NCI-H69 (cell line): ENCODE data around the gene ADAMTS14.

Experiments used
- DNase-seq: peaks from one replicate; lab custom pipeline; 2025; lab: John Stamatoyannopoulos, UW

Gene ADAMTS14

GRCh38 chr10:70784016-70784415, 111.7 kb downstream of the ADAMTS14 start:
- DNase-seq, result no peak

- DNase-seq, result no peak
These were observed 112.2 kb downstream of the ADAMTS14 start for GRCh38 chr10:70784471-70784870.

- no peak for DNase-seq
These were observed 112.9 kb downstream of the ADAMTS14 start, which contains the start of gene TBATA for GRCh38 chr10:70785190-70785589. Gene TBATA (minus strand): TSS chr10:70785377. CDS start chr10:70783379, 1,998 bp downstream.

DNA sequence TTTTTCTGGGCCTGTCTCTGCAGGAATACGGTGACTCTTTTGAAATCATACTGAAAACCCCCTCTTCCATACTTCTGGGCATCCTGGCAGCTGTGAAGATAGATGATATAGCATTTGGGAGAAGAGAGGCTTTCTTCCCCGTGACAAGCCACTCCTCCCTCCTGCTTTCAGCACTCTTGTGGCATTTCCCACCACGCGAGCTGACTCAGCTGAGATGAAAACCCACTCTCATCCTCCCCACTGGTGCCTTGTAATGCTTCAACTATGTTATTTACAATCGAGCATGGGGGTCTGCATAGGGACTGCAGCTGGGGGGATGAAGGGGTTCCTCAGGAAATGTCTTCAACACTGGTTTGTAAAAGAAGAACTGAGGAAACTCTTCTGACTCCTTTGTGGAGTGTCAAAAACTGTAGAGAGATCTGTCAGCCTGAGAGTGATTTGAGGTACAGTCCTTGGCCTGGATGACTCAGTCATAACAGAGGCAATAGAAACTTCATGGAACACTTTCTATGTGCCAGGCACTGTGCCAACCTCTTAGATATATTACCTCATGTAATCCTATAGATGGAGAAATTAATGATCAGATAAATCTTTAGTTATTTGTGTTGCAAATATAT, 114.6 kb downstream of the ADAMTS14 start:
- no peak for DNase-seq

- DNase-seq, result no peak
These were observed 119.2 kb downstream of the ADAMTS14 start for GRCh38 chr10:70791386-70792039.

GRCh38 chr10:70795613-70796012, 123.3 kb downstream of the ADAMTS14 start:
- DNase-seq, result no peak

DNA sequence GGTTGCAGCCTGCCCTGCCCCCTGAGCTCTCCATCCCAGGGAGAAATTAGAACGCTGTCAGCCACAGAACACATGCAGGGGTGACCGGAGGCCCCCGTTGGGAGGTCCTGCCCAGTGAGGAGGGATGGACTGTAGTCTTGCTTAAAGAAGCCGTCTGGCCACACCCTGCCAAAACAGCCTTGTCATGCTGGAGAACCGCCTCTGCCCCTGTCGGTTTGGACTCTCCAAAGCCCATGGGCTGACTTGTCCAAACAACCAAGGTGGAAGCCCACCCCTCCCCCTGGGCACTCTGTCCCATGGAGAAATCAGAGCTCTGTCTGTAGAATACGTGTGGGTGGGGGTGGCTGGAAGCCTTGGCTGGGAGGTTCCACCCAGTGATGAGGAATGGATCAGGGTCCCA, 125.5 kb downstream of the ADAMTS14 start:
- no peak for DNase-seq

- no peak for DNase-seq
These were observed 126.8 kb downstream of the ADAMTS14 start for GRCh38 chr10:70799124-70799523.

- DNase-seq, result no peak
These were observed 129.5 kb downstream of the ADAMTS14 start for GRCh38 chr10:70801854-70802253.

DNA sequence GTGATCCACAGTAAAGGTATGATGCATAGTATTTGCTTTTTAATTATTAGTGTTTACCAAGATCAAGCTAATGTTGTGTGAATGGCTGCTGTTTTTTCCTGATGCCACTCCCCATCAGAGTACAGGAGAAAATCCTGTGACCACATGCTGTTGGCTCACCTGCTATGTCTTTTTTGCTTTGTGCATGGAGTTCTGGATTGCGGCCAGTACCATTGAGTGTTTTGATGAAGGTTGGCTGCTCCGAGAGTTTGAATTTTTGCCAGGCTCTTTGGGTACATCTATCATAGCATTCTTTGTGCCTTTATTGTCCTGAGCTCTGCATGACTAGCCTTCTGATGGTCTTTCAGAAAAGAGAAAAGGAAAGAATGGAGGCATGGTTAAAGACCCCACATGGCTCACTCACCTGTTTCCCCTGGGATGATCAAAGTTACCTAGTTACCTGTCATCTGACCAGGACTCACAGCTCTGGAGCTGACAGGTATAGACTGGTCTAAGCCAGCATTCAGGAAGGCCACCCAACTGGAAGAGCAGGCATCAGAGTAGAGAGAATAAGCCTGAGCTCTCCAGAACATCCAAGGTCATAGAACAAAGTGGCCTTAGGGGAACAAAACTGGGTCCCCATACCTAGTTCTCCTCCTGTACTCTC, 131.6 kb downstream of the ADAMTS14 start:
- DNase-seq, result peak; percentile 91

DNA sequence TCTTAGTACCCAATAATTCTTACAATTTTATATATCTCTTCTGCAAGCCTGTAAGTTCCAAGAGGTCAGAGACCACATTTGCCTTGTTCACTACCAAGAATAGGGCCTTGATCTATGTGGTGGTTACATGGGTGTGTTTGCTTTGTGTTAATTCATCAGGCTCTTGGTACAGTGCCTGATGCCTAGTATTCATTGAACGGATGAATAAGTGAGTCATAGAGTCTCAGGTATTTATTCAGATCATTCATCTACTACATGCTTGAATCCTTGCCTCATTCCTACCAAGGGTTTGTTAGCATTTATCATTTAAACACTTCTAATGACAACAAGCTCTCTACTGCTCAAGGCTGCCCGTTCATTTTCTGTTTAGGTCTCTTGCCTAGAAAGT, 132.1 kb downstream of the ADAMTS14 start:
- DNase-seq, result peak; percentile 25

DNA sequence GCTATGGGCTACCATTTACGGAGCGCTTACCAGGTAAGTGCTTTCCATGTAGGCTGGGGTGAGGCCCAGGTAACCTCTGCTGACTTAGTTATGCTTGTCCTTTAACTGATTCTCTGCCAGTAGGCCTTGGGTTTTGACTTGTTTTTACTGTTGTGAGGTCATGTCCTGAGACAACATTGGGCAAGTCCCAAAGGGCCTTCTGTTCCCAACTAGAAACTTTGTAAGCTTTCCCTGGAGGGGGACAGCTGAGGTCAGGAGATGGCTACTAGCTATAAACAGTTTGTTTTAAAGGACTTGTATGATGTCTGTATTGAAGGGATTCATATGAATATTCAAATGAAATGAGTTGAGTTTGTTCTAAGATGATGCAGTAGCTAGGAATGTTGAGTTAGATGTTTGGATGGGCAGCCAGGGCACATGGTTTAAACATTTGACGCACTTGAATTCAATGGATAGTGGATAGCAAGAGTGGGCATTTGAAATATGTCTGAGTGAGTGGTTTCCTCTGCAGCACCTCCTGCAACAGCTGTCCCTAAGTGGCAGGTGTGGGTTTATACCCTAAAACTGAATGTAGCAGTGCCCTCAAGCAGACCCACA, 133.4 kb downstream of the ADAMTS14 start:
- no peak for DNase-seq

- DNase-seq, result no peak
These were observed 134.5 kb downstream of the ADAMTS14 start for GRCh38 chr10:70806841-70807240.

DNA sequence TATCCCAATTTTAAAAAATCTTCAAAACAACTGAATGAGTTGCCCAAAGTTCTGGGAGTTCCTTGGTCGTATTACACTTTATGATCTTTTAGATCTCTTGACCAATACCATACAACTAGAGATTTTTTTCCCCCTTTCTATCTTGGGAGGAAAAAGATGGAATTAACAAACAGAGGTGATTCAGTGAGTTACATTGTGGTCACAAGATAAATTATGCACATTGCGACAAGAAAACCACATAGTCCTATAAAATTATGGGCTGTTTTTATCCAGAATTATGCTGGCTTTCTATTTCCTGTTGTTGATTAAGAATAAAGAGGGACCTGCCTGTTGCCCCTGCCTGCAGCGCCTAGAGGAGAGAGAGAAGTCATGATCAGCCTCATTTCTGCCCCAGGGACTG, 135.2 kb downstream of the ADAMTS14 start:
- DNase-seq, result no peak

DNA sequence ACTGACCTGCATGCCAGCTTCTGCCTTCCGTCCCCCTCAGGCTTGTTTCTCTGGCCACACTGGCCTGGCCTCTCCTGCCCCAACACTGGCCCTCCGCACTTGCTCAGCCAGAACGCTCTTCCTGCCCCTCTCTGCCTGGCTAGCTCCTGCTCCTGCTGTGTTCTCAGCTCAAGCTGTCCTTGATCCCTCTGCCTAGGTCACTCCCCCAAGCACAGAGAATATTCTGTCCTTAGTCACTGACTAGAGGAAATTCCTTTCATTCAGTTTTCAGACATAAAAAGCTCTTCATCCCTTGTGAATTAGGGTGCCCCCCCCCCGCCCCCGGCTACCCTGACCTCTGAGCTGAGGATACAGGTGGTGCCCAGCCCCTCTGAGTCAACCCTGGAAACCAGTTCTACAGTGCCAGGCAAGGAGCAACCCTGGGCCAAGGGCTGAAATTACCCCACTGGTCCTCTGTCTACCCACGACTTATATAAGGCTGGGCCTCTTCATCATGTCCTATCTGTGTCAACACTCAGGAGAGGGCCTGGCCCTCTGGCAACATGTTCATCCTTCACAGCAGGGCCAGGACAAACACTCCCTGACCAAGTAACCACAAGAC, 136.8 kb downstream of the ADAMTS14 start:
- DNase-seq, result peak; percentile 12

- DNase-seq, result no peak
These were observed 137.4 kb downstream of the ADAMTS14 start for GRCh38 chr10:70809726-70810125.

DNA sequence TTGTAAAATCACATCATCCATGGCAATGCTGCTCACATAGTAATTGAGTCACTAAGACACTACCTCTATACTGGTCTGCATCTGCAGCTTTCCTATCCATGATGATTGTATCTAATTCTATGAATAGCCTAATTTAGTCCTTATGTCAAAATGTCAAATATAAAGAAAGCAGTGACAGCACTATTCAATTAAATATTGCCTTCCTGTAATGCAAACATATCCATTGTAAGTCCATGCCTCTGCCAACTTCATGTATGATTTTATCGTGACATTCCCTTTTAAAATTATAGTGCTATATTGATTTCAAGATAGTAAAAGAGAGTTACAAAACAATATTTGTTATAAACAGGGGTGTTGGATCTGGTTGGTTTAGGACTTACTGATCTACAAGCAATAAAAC, 138.7 kb downstream of the ADAMTS14 start:
- DNase-seq, result no peak

DNA sequence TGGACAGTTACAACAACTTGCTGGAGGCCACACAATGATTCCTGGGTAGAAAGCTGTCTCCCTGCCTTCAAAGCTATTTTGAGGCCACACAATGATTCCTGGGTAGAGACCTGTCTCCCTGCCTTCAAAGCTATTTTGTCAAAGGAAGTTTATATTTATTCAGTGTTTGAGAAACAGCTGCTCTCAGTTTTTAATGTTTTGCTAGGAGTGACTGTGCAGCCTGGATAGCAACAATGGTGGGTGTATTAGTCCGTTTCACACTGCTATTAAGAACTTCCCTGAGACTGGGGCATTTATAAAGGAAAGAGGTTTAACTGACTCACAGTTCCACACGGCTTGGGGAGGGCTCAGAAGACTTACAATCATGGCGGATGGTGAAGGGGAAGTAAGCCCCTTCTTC, 139.6 kb downstream of the ADAMTS14 start:
- DNase-seq, result peak; percentile 12
